ENCODE measurements around the gene UCHL5. TPM values are rescaled to one million over a fixed set of nuclear protein-coding genes. Genes with fewer than 3 reads are reported as not detected.

Gene UCHL5
- total and polyA plus RNA-seq, 2 of the 13 experiments (the other 11 are each of a cell fraction or from before 2014, with no cell fraction given), result 18.2 to 44.1 TPM

- TF ChIP-seq ZNF619 (CRISPR knock-in tag; IDR thresholded peaks at IDR 0.05) (peak; percentile 17; the same call in 1 of the 2 replicates), ZBTB37 (CRISPR knock-in tag; IDR thresholded peaks at IDR 0.05) (no peak), PLRG1 (conservative IDR thresholded peaks at IDR 0.05) (no peak), TBX3 (IDR thresholded peaks at IDR 0.05; ENCODE audit: borderline replicate concordance) (peak; percentile 81; the same call in 1 of the 2 replicates), KLF9 (CRISPR knock-in tag; IDR thresholded peaks at IDR 0.05; ENCODE audit: low read depth) (peak; percentile 73; the same call in 1 of the 2 replicates), THAP11 (CRISPR knock-in tag; IDR thresholded peaks at IDR 0.05) (peak; percentile 95), ZNF761 (CRISPR knock-in tag; conservative IDR thresholded peaks at IDR 0.05) (peak; percentile 29; the same call in 1 of the 2 replicates), ZBTB2 (CRISPR knock-in tag; IDR thresholded peaks at IDR 0.05; ENCODE audit: low read depth) (peak; percentile 96), THRA (CRISPR knock-in tag; IDR thresholded peaks at IDR 0.05; ENCODE audit: borderline replicate concordance) (peak; percentile 75; the same call in 1 of the 2 replicates), HNRNPH1 (optimal IDR thresholded peaks at IDR 0.05; ENCODE audit: low read depth, low read length) (no peak), CEBPB (IDR thresholded peaks at IDR 0.05; ENCODE audit: borderline replicate concordance, low read depth, low read length) (0 out of 2 replicates have a peak, but pooled peaks have one; percentile 9), SSRP1 (CRISPR knock-in tag; IDR thresholded peaks at IDR 0.05) (no peak), ATRX (CRISPR knock-in tag; IDR thresholded peaks at IDR 0.05; ENCODE audit: borderline replicate concordance) (no peak), CBX2 (IDR thresholded peaks at IDR 0.05; ENCODE audit: low read depth, low read length) (no peak), CBX2 (CRISPR knock-in tag; IDR thresholded peaks at IDR 0.05; ENCODE audit: low read depth) (no peak), ZNF17 (CRISPR knock-in tag; IDR thresholded peaks at IDR 0.05) (no peak), MAFF (IDR thresholded peaks at IDR 0.05; ENCODE audit: low read depth, low read length) (no peak), ZNF253 (CRISPR knock-in tag; IDR thresholded peaks at IDR 0.05; ENCODE audit: borderline replicate concordance) (0 out of 2 replicates have a peak, but pooled peaks have one; percentile 11), ZFP62 (CRISPR knock-in tag; IDR thresholded peaks at IDR 0.05) (0 out of 2 replicates have a peak, but pooled peaks have one; percentile 12), HNRNPK (IDR thresholded peaks at IDR 0.05; ENCODE audit: low read depth, low read length, poor library complexity, severe bottlenecking) (peak; percentile 45), PCBP1 (IDR thresholded peaks at IDR 0.05; ENCODE audit: borderline replicate concordance, low read depth, low read length) (no peak), ATF7 (IDR thresholded peaks at IDR 0.05) (peak; percentile 43; the same call in 1 of the 2 replicates), ATF7 (CRISPR knock-in tag; IDR thresholded peaks at IDR 0.05) (peak; percentile 90), KDM6A (CRISPR knock-in tag; IDR thresholded peaks at IDR 0.05; ENCODE audit: low read depth) (no peak), ZNF792 (CRISPR knock-in tag; IDR thresholded peaks at IDR 0.05) (peak; percentile 98), ZNF30 (CRISPR knock-in tag; IDR thresholded peaks at IDR 0.05) (no peak), ZNF564 (CRISPR knock-in tag; IDR thresholded peaks at IDR 0.05) (0 out of 2 replicates have a peak, but pooled peaks have one; percentile 56), NBN (conservative IDR thresholded peaks at IDR 0.05) (no peak), ZNF432 (CRISPR knock-in tag; IDR thresholded peaks at IDR 0.05; ENCODE audit: borderline replicate concordance) (no peak)
Observed at GRCh38 chr1:193059282-193060114, at the start of gene UCHL5, which contains the start of gene RO60 (continued).

Measured in HepG2 (cell line).